Measurements from ENCODE around the gene CRIP3. TPM values are rescaled to one million over a fixed set of nuclear protein-coding genes. Genes with fewer than 3 reads are reported as not detected.

The CRIP3 gene
- total and polyA plus RNA-seq, 2 of the 4 experiments (the other 2 are of a cell fraction), result not detected

GRCh38 chr6:43278524-43279078, 30.0 kb downstream of the CRIP3 start:
- Histone ChIP-seq H3K4me2 (ENCODE audit: low read depth, low read length) (no peak overlapping the region), H4K8ac (ENCODE audit: low read depth in 2 of 2, low read length in 2 of 2) (peak overlapping the region; percentile 7 to 70; a peak in 1 of 4 replicates), H3K36me3 (ENCODE audit: control insufficient read depth, insufficient read depth, low read length) (no peaks in the 10 kb centered on the region), H3K4me1 (ENCODE audit: control insufficient read depth, insufficient read depth, low read length) (peaks cover 10% of the 10 kb centered on the region), H3K4ac (ENCODE audit: low read depth, low read length) (no peak overlapping the region; the same call in 1 of the 2 replicates), H3K23ac (ENCODE audit: low read depth, low read length) (no peak overlapping the region), H2AFZ (replicated peaks; ENCODE audit: low read length, poor library complexity) (peak overlapping the region; percentile 67), H2BK15ac (ENCODE audit: low read depth, low read length) (no peak overlapping the region), H2AK9ac (replicated peaks; ENCODE audit: low read depth, low read length, poor library complexity) (peak overlapping the region; percentile 12), H2BK120ac (ENCODE audit: low read depth, low read length) (0 out of 2 replicates have a peak overlapping the region, but pooled peaks have one; percentile 5), H4K91ac (ENCODE audit: insufficient read depth, low read depth, low read length) (no peak overlapping the region; the same call in 1 of the 2 replicates), H3K18ac (ENCODE audit: low read depth, low read length) (no peak overlapping the region), H3K56ac (ENCODE audit: extremely low read depth, insufficient read depth, low read length) (no peak overlapping the region), H3K4me3 (ENCODE audit: insufficient read depth, low read depth, low read length) (no peak overlapping the region), H3K27me3 (ENCODE audit: control insufficient read depth, insufficient read depth, low read length) (peaks cover 35% of the 10 kb centered on the region), H3K27ac (ENCODE audit: insufficient read depth, low read length) (no peak overlapping the region), H3K14ac (replicated peaks; ENCODE audit: low read depth, low read length) (no peak overlapping the region), H3K9me3 (ENCODE audit: control insufficient read depth, insufficient read depth, low read length) (no peaks in the 10 kb centered on the region), H2BK5ac (ENCODE audit: low read depth, low read length, poor library complexity, severe bottlenecking) (no peak overlapping the region), H2AK5ac (ENCODE audit: low read depth, low read length) (peak overlapping the region; percentile 33; the same call in 1 of the 2 replicates), H3K9ac (ENCODE audit: low read depth, low read length) (peak overlapping the region; percentile 46; the same call in 1 of the 2 replicates), H3K79me1 (ENCODE audit: low read depth in 1 of 2, low read length in 2 of 2) (no peaks in the 10 kb centered on the region), H2BK20ac (ENCODE audit: low read depth, low read length) (peak overlapping the region; percentile 52; the same call in 1 of the 2 replicates), H4K20me1 (ENCODE audit: insufficient read depth, low read length) (no peaks in the 10 kb centered on the region), H4K5ac (ENCODE audit: low read depth, low read length) (no peak overlapping the region), H3K9me1 (ENCODE audit: insufficient read depth, low read length) (peaks cover 6% of the 10 kb centered on the region; the same call in 1 of the 2 replicates)
- dilution Hi-C loops (cut with HindIII; ENCODE audit: low sequenced_read_pairs, unreplicated experiment) (no loop called here), in situ Hi-C loops (cut with MboI; ENCODE audit: low sequenced_read_pairs) (no loop called here), intact Hi-C loops (cut with micrococcal nuclease) (no loop called here)
- TF ChIP-seq RFX5 (IDR thresholded peaks at IDR 0.05; ENCODE audit: low read depth, low read length), result no peak
- TF ChIP-seq ELK1 (IDR thresholded peaks at IDR 0.05; ENCODE audit: borderline replicate concordance, low read depth, low read length), result no peak
- TF ChIP-seq MAFK (IDR thresholded peaks at IDR 0.05; ENCODE audit: low read depth, low read length), result no peak
- no peak for TF ChIP-seq CEBPB (IDR thresholded peaks at IDR 0.05; ENCODE audit: low read depth, low read length)
- no peak for TF ChIP-seq BHLHE40 (IDR thresholded peaks at IDR 0.05; ENCODE audit: low read depth, low read length)
- no peak for TF ChIP-seq NFE2L2 (IDR thresholded peaks at IDR 0.05; ENCODE audit: low read depth, low read length)
- no peak for TF ChIP-seq FOS (IDR thresholded peaks at IDR 0.05; ENCODE audit: low read depth, low read length)
- no peak for TF ChIP-seq RAD21 (IDR thresholded peaks at IDR 0.05; ENCODE audit: low read length)
- TF ChIP-seq MAZ (IDR thresholded peaks at IDR 0.05; ENCODE audit: borderline replicate concordance, low read depth, low read length), result no peak
- no peak for TF ChIP-seq CHD1 (IDR thresholded peaks at IDR 0.05; ENCODE audit: low read depth, low read length)
- TF ChIP-seq, protein P1, sequence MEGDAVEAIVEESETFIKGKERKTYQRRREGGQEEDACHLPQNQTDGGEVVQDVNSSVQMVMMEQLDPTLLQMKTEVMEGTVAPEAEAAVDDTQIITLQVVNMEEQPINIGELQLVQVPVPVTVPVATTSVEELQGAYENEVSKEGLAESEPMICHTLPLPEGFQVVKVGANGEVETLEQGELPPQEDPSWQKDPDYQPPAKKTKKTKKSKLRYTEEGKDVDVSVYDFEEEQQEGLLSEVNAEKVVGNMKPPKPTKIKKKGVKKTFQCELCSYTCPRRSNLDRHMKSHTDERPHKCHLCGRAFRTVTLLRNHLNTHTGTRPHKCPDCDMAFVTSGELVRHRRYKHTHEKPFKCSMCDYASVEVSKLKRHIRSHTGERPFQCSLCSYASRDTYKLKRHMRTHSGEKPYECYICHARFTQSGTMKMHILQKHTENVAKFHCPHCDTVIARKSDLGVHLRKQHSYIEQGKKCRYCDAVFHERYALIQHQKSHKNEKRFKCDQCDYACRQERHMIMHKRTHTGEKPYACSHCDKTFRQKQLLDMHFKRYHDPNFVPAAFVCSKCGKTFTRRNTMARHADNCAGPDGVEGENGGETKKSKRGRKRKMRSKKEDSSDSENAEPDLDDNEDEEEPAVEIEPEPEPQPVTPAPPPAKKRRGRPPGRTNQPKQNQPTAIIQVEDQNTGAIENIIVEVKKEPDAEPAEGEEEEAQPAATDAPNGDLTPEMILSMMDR (conservative IDR thresholded peaks at IDR 0.05; ENCODE audit: low read depth, low read length), result no peak
- BruUV-seq (replicated peaks), result no TSS peak
- no CpG with 5 or more reads among the region's 4 CpGs for WGBS, 2 experiments (ENCODE audit: extremely low coverage in 2 of 2, insufficient read length in 1 of 2)
- DNase-seq (peak; percentile 30), ATAC-seq (ENCODE audit: low read depth) (peak; percentile 76)
- ChIA-PET POLR2A (ENCODE audit: unreplicated experiment) (no interaction called here), CTCF (no interaction called here)

All from IMR-90 (cell line).